Naive thymus-derived CD4-positive, alpha-beta T cell (primary cell): ENCODE data around the gene SLC6A19. TPM values are rescaled to one million over a fixed set of nuclear protein-coding genes. Genes with fewer than 3 reads are reported as not detected.

Experiments
- ATAC-seq: fragments of 150-1000 bp; cut with Tn5 transposase; 2 replicates; pipeline ENCODE4 v1.10.0; 2021; ENCODE audit warnings: mild to moderate bottlenecking, moderate library complexity
- CTCF ChIA-PET: fragments of 350-600 bp; sonication (Branson Sonifier 250); formaldehyde crosslinking; loops from one replicate; lab custom pipeline; 2021; ENCODE audit warnings: antibody characterized with exemption; lab: Charles Lee
- POLR2A ChIA-PET: fragments of 350-600 bp; sonication (Branson Sonifier 250); formaldehyde crosslinking; loops from one replicate; lab custom pipeline; 2021; ENCODE audit warnings: antibody characterized with exemption, inconsistent platforms; lab: Charles Lee
- DNase-seq, 9 donors: peaks; one replicate each; pipeline versions ENCODE4 v3.0.0 to v3.0.0-alpha.2; 2020 to 2022; ENCODE audit warnings: mixed read lengths in 1 of 9
- H3K27ac ChIP-seq: one replicate; pipeline ENCODE4 v1.7.0; 2013; ENCODE audit warnings: mild to moderate bottlenecking, low read depth, low read length, moderate library complexity
- H3K27me3 ChIP-seq, 2 donors: one replicate each; pipeline ENCODE4 v1.7.0; 2013; ENCODE audit warnings: low read length in 2 of 2, mild to moderate bottlenecking in 2 of 2, moderate library complexity in 2 of 2; ENCODE audit not compliant: control insufficient read depth in 2 of 2, insufficient read depth in 2 of 2
- H3K36me3 ChIP-seq, 3 experiments: 1 replicate in 2 of 3; 2 replicates in 1 of 3; pipeline ENCODE4 v1.7.0; 2013; ENCODE audit warnings: low read length in 3 of 3, mild to moderate bottlenecking in 3 of 3, moderate library complexity in 1 of 3; ENCODE audit not compliant: insufficient read depth in 3 of 3, control insufficient read depth in 2 of 3
- H3K4me1 ChIP-seq, 2 donors: one replicate each; pipeline ENCODE4 v1.7.0; 2013; ENCODE audit warnings: low read length in 2 of 2, mild to moderate bottlenecking in 2 of 2, moderate library complexity in 1 of 2; ENCODE audit not compliant: control insufficient read depth in 2 of 2, insufficient read depth in 2 of 2
- H3K4me3 ChIP-seq: 2 replicates; pipeline ENCODE4 v1.7.0; 2013; ENCODE audit warnings: mild to moderate bottlenecking, low read length
- H3K9me3 ChIP-seq, 3 experiments: 1 replicate in 2 of 3; 2 replicates in 1 of 3; pipeline ENCODE4 v1.7.0; 2013; ENCODE audit warnings: low read length in 3 of 3; ENCODE audit not compliant: control insufficient read depth in 2 of 3
- H3K27ac Mint-ChIP-seq, 9 donors: one replicate each; pipeline ENCODE4 v1.8.0; 2020 to 2022; ENCODE audit warnings: mixed read lengths in 9 of 9, mild to moderate bottlenecking in 8 of 9, moderate library complexity in 5 of 9, inconsistent platforms in 2 of 9
- H3K27me3 Mint-ChIP-seq, 5 donors: one replicate each; pipeline ENCODE4 v1.8.0; 2021 to 2022; ENCODE audit warnings: mixed read lengths in 5 of 5, mild to moderate bottlenecking in 1 of 5
- H3K36me3 Mint-ChIP-seq, 5 donors: one replicate each; pipeline ENCODE4 v1.8.0; 2020 to 2022; ENCODE audit warnings: mixed read lengths in 5 of 5, mild to moderate bottlenecking in 3 of 5, inconsistent platforms in 1 of 5
- H3K4me1 Mint-ChIP-seq, 7 donors: one replicate each; pipeline ENCODE4 v1.8.0; 2020 to 2022; ENCODE audit warnings: mixed read lengths in 7 of 7, mild to moderate bottlenecking in 3 of 7, inconsistent platforms in 1 of 7
- H3K4me3 Mint-ChIP-seq, 10 donors: one replicate each; pipeline ENCODE4 v1.8.0; 2020 to 2022; ENCODE audit warnings: mild to moderate bottlenecking in 10 of 10, mixed read lengths in 10 of 10, moderate library complexity in 6 of 10, inconsistent platforms in 2 of 10
- H3K9me3 Mint-ChIP-seq, 11 donors: one replicate each; pipeline ENCODE4 v1.8.0; 2020 to 2022; ENCODE audit warnings: mixed read lengths in 11 of 11, mild to moderate bottlenecking in 4 of 11, inconsistent platforms in 1 of 11, moderate library complexity in 1 of 11
- intact Hi-C, 2 donors: fragments of 100-400 bp; cut with micrococcal nuclease; formaldehyde crosslinking; loops; one replicate each; pipeline ENCODE4 v1.15.1; 2023
- polyA plus RNA-seq, 2 donors: library from polyadenylated mRNA; unstranded; fragments of 300-500 nt; fragmentation: Illumina TruSeq; gene quantifications; one replicate each; pipeline ENCODE4 v1.2.3, GENCODE V29; 2021
- total RNA-seq, 6 experiments: library from RNA in 5 of 6; stranded (reverse) in 5 of 6; gene quantifications; 1 replicate in 5 of 6; 2 replicates in 1 of 6; pipeline ENCODE4 v1.2.3 and lab custom pipeline; 2021 to 2026

SLC6A19 gene
- total and polyA plus RNA-seq, 7 experiments from 2014 or later: not detected

- no peaks in the 10 kb centered on the region for H3K9me3 ChIP-seq
- Mint-ChIP-seq H3K4me1 (no peaks in the 10 kb centered on the region), H3K36me3 (no peaks in the 10 kb centered on the region), H3K9me3 (peaks cover 0 to 3% (median 0%) of the 10 kb centered on the region in 11 donors), H3K27me3 (peaks cover 0 to 15% (median 3%) of the 10 kb centered on the region in 5 donors), H3K4me3 (no peak overlapping the region), H3K27ac (no peak overlapping the region)
- no peak for ATAC-seq
- intact Hi-C loops: no loop called here
- no peak overlapping the region for H3K27ac ChIP-seq
- H3K4me3 ChIP-seq: no peak overlapping the region
- ChIA-PET POLR2A (no interaction called here), CTCF (no interaction called here)
- no peaks in the 10 kb centered on the region for H3K4me1 ChIP-seq
- no peak for DNase-seq
- no peaks in the 10 kb centered on the region for H3K36me3 ChIP-seq
- no peaks in the 10 kb centered on the region for H3K27me3 ChIP-seq
Observed at GRCh38 chr5:1196562-1196961, 4.8 kb upstream of the SLC6A19 start.

- no peak overlapping the region for H3K4me3 Mint-ChIP-seq
- no peaks in the 10 kb centered on the region for H3K9me3 ChIP-seq
- peaks cover 0 to 8% (median under 1%) of the 10 kb centered on the region in 5 donors for H3K27me3 Mint-ChIP-seq
- H3K36me3 Mint-ChIP-seq: no peaks in the 10 kb centered on the region
- DNase-seq (no peak), ATAC-seq (no peak)
- no peaks in the 10 kb centered on the region for H3K4me1 Mint-ChIP-seq
- no peaks in the 10 kb centered on the region for H3K27me3 ChIP-seq
- no peaks in the 10 kb centered on the region for H3K4me1 ChIP-seq
- no peak overlapping the region for H3K27ac ChIP-seq
- no peak overlapping the region for H3K4me3 ChIP-seq
- peaks cover 0 to 3% (median 0%) of the 10 kb centered on the region in 11 donors for H3K9me3 Mint-ChIP-seq
- POLR2A ChIA-PET: no interaction called here
- no peak overlapping the region for H3K27ac Mint-ChIP-seq
- CTCF ChIA-PET: no interaction called here
- H3K36me3 ChIP-seq: no peaks in the 10 kb centered on the region
- intact Hi-C loops: no loop called here
Observed at GRCh38 chr5:1197876-1198666, 3.3 kb upstream of the SLC6A19 start.

GRCh38 chr5:1199340-1199648 is 2.1 kb upstream of the SLC6A19 start:
- H3K27me3 Mint-ChIP-seq: peaks cover 0 to 5% (median 0%) of the 10 kb centered on the region in 5 donors
- POLR2A ChIA-PET: no interaction called here
- no peak overlapping the region for H3K4me3 ChIP-seq
- H3K27ac ChIP-seq: no peak overlapping the region
- no peaks in the 10 kb centered on the region for H3K4me1 ChIP-seq
- no peaks in the 10 kb centered on the region for H3K27me3 ChIP-seq
- no peak for ATAC-seq
- no peaks in the 10 kb centered on the region for H3K36me3 Mint-ChIP-seq
- DNase-seq: no peak
- H3K4me1 Mint-ChIP-seq: no peaks in the 10 kb centered on the region
- no peaks in the 10 kb centered on the region for H3K9me3 ChIP-seq
- no peak overlapping the region for H3K4me3 Mint-ChIP-seq
- H3K27ac Mint-ChIP-seq: no peak overlapping the region
- CTCF ChIA-PET: no interaction called here
- peaks cover 0 to 3% (median 0%) of the 10 kb centered on the region in 11 donors for H3K9me3 Mint-ChIP-seq
- no peaks in the 10 kb centered on the region for H3K36me3 ChIP-seq
- intact Hi-C loops: no loop called here

DNA sequence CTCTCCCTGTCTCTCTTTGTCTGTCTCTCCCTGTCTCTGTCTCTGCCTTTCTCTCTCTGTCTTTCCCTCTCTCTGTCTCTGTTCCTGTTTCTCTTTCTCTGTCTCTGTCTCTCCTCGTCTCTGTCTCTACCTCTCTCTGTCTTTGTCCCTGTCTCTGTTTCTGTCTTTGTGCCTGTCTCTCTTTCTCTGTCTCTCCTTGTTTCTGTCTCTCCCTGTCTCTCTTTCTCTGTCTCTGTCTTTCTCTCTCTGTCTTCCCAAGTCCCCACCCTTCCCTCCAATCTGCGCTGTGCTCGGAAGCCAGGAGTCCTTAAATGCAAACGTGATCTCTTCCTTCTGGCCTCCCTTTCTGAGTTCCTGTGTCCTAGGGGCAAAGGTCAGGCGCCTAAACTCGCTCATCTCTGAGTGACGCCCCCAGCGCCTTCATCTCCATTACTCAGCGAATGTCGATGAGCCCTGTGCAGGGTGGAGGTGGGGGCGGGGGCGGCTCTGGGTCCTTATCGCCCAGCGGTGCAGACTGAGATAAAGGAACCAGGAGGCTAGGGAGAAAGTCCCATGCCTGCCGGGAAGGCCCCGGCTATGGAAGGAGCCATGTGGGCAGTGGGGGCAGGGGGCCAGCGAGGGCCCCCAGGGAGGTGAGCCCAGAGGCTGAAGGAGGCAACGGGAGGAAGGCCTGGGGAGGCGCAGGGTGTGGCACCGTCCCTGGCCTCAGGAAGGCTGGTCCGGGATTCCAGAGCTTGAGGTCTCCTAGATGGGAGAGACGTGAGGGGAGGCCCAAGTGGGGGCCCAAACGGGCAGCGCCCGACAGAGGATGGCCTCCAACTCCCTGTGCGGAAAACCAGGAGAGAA is 1.5 kb upstream of the SLC6A19 start:
- Histone ChIP-seq H3K27ac (no peak overlapping the region), H3K9me3 (no peaks in the 10 kb centered on the region), H3K4me3 (no peak overlapping the region), H3K27me3 (no peaks in the 10 kb centered on the region), H3K36me3 (no peaks in the 10 kb centered on the region), H3K4me1 (no peaks in the 10 kb centered on the region)
- ChIA-PET POLR2A (no interaction called here), CTCF (no interaction called here)
- H3K4me1 Mint-ChIP-seq: peaks cover 0 to 1% (median 0%) of the 10 kb centered on the region in 7 donors
- DNase-seq: peak in 1 of 9 donors; percentile 10
- H3K36me3 Mint-ChIP-seq: no peaks in the 10 kb centered on the region
- H3K9me3 Mint-ChIP-seq: no peaks in the 10 kb centered on the region
- peaks cover 0 to 5% (median 0%) of the 10 kb centered on the region in 5 donors for H3K27me3 Mint-ChIP-seq
- no peak overlapping the region for H3K27ac Mint-ChIP-seq
- ATAC-seq: no peak
- H3K4me3 Mint-ChIP-seq: no peak overlapping the region
- intact Hi-C loops: no loop called here

DNA sequence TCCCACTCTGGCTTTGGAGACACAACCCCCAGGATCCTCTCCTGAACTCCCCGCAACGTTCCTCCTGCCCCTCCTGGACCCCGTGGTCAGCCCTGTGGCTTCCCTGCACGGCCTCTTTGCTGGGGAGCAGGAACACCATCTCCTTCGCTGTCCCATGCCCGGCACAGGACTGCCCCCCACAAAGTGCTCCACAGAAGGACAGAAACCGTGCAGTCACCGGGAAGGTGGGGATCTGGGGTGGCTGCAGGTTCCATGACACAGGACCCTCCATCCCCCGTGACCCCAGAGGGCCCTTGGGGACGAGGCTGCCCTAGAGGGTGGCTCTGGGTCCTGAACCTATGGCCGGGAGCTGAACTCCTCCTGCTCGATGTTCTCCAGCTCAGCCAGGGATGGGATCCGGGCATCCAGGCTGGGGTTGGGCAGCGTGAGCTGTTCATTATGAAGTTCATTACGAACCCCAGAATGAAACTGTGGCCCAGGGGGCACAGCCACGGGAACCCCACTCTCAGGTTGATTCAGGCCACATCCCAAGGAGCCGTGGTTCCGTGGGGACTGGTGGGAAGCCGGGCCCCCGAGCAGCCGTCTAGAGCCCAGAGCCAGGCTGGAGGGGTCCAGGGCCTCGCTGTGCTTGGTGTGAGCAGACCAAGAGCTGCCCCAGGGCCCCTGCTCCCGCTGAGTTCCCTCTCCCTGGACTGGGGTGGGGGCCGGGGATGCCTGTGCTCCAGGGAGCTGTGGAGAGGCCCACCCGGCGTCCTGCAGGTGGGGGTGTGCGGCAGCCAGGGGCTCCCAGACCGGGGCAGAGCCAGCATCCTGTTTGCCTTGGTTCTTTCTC is 684 bp upstream of the SLC6A19 start:
- ChIA-PET POLR2A (no interaction called here), CTCF (interaction anchor here (0.6 kb wide), 1 partner anchor 448 kb away, joined by 3 read pairs; no protein-coding TSS in a partner anchor)
- Histone ChIP-seq H3K27ac (no peak overlapping the region), H3K4me3 (no peak overlapping the region), H3K9me3 (no peaks in the 10 kb centered on the region), H3K27me3 (no peaks in the 10 kb centered on the region), H3K36me3 (no peaks in the 10 kb centered on the region), H3K4me1 (no peaks in the 10 kb centered on the region)
- DNase-seq (no peak), ATAC-seq (no peak)
- no peaks in the 10 kb centered on the region for H3K36me3 Mint-ChIP-seq
- peaks cover 0 to 5% (median 0%) of the 10 kb centered on the region in 5 donors for H3K27me3 Mint-ChIP-seq
- H3K4me3 Mint-ChIP-seq: no peak overlapping the region
- peaks cover 0 to 5% (median 0%) of the 10 kb centered on the region in 7 donors for H3K4me1 Mint-ChIP-seq
- H3K27ac Mint-ChIP-seq: no peak overlapping the region
- intact Hi-C loops: no loop called here
- H3K9me3 Mint-ChIP-seq: no peaks in the 10 kb centered on the region

- intact Hi-C loops: no loop called here
- ChIA-PET CTCF (no interaction called here), POLR2A (no interaction called here)
- H3K4me3 ChIP-seq: no peak overlapping the region
- no peaks in the 10 kb centered on the region for H3K4me1 ChIP-seq
- H3K27ac ChIP-seq: no peak overlapping the region
- H3K4me1 Mint-ChIP-seq: peaks cover 0 to 5% (median 0%) of the 10 kb centered on the region in 7 donors
- no peak overlapping the region for H3K27ac Mint-ChIP-seq
- no peak overlapping the region for H3K4me3 Mint-ChIP-seq
- no peak for ATAC-seq
- DNase-seq: no peak
- no peaks in the 10 kb centered on the region for H3K36me3 Mint-ChIP-seq
- H3K27me3 ChIP-seq: no peaks in the 10 kb centered on the region
- peaks cover 0 to 6% (median 0%) of the 10 kb centered on the region in 5 donors for H3K27me3 Mint-ChIP-seq
- H3K9me3 ChIP-seq: no peaks in the 10 kb centered on the region
- H3K36me3 ChIP-seq: no peaks in the 10 kb centered on the region
- no peaks in the 10 kb centered on the region for H3K9me3 Mint-ChIP-seq
Observed at GRCh38 chr5:1202026-1202797, 817 bp downstream of the SLC6A19 start.
